Measurements from ENCODE around the gene BIRC7.

DNA sequence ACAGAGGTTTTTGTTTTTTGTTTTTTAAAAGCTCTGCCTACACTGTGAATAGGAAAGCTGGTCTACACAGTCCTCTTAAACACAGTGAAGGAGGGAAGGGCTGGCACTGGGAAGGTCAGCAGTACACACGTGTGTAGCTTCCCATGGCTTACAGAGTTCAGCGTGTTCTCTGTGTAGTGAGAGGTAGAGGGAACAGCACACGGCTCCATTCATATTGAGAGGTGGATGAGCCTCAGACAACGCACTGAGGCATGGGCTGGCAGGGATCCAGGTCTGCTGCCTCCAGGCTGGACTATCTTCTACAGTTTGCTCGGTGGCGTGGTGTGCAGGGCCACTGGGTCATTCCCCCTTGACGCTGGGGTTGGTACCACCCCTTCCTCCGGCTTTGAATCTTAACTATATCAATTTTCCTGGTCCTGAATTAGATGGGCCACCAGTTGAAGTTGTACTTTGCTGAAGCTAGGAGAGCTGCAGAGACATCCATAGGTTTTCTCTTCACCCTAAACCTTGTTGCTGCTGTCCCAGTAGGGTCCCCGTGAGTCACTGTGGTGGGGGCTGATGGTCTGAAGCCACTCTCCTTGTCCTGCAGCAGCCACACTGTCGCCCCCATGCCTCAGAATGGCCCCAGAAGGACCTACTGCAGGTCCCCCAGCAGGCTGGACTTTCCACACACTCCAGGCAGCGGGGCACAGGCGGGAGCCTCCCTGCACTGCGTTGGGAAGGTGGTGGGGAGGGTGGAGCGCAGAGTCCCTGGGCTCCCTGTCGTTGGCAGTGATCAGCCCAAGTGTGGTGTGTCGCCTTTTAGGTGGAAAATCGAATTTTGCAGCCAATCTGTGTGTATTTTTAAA, 38.9 kb downstream of the BIRC7 start:
- TF ChIP-seq, protein P1, sequence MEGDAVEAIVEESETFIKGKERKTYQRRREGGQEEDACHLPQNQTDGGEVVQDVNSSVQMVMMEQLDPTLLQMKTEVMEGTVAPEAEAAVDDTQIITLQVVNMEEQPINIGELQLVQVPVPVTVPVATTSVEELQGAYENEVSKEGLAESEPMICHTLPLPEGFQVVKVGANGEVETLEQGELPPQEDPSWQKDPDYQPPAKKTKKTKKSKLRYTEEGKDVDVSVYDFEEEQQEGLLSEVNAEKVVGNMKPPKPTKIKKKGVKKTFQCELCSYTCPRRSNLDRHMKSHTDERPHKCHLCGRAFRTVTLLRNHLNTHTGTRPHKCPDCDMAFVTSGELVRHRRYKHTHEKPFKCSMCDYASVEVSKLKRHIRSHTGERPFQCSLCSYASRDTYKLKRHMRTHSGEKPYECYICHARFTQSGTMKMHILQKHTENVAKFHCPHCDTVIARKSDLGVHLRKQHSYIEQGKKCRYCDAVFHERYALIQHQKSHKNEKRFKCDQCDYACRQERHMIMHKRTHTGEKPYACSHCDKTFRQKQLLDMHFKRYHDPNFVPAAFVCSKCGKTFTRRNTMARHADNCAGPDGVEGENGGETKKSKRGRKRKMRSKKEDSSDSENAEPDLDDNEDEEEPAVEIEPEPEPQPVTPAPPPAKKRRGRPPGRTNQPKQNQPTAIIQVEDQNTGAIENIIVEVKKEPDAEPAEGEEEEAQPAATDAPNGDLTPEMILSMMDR (conservative IDR thresholded peaks at IDR 0.05), result no peak
- no peak for TF ChIP-seq ZFX (IDR thresholded peaks at IDR 0.05)
